Adipocyte (in vitro differentiated cells): ENCODE data around the gene TIAM2.
A peak's percentile ranks its signal among the peaks of the same experiment; 100 is the strongest.

Experiments used
- DNase-seq: peaks from one replicate; pipeline ENCODE4 v3.0.0-alpha.2; 2015; ENCODE audit warnings: low read depth
- H3K27me3 ChIP-seq: replicated peaks from 2 replicates; pipeline ENCODE4 v1.7.0; 2013; ENCODE audit warnings: mild to moderate bottlenecking, low read length, moderate library complexity; ENCODE audit not compliant: control insufficient read depth, insufficient read depth
- H3K36me3 ChIP-seq: 2 replicates; pipeline ENCODE4 v1.7.0; 2013; ENCODE audit warnings: low read length, mild to moderate bottlenecking, moderate library complexity; ENCODE audit not compliant: control insufficient read depth, insufficient read depth, severe bottlenecking
- H3K4me1 ChIP-seq: 2 replicates; pipeline ENCODE4 v1.7.0; 2013; ENCODE audit warnings: mild to moderate bottlenecking, low read length, moderate library complexity; ENCODE audit not compliant: control insufficient read depth, insufficient read depth
- H3K4me3 ChIP-seq: 2 replicates; pipeline ENCODE4 v1.7.0; 2013; ENCODE audit warnings: mild to moderate bottlenecking, low read length, moderate library complexity
- H3K9ac ChIP-seq: 2 replicates; pipeline ENCODE4 v1.7.0; 2013; ENCODE audit warnings: mild to moderate bottlenecking, low read length, moderate library complexity
- H3K9me3 ChIP-seq: 2 replicates; pipeline ENCODE4 v1.7.0; 2013; ENCODE audit warnings: mild to moderate bottlenecking, low read length, moderate library complexity; ENCODE audit not compliant: control insufficient read depth

The TIAM2 gene

GRCh38 chr6:155066921-155067680 is 72.0 kb downstream of the TIAM2 start:
- peak overlapping the region; percentile 28 for H3K9ac ChIP-seq
- no peaks in the 10 kb centered on the region for H3K36me3 ChIP-seq
- no peak for DNase-seq
- no peaks in the 10 kb centered on the region for H3K27me3 ChIP-seq
- peaks cover 40% of the 10 kb centered on the region for H3K4me1 ChIP-seq
- no peak overlapping the region for H3K4me3 ChIP-seq
- no peaks in the 10 kb centered on the region for H3K9me3 ChIP-seq

DNA sequence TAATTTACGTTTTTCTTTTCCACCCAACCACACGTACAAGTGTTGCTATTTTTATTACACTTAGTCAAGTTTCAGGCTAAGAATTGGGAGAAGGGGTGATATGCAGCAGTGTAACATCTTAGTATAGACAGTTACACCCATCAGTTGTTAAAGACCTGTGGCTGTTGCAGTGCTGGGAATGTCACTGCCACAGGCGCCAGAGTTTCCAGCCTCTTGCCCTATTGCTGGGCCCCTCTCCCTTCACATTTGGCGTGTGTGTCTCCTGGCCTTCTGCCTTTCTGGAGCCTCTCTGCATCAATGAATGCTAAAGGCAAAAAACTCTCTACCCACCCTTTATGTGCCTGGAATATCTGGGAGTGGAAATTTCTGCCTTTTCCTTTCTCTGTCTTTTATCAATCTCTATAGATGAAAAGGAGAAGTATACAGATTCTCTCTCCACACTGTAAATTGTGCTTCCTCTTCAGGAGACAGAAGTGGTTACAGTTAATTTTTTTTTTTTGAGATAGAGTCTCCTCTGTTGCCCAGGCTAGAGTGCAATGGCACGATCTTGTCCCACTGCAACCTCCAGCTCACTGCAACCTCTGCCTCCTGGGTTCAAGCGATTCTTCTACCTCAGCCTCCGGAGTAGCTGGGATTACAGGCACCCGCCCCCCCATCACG is 73.0 kb downstream of the TIAM2 start:
- Histone ChIP-seq H3K4me1 (peaks cover 40% of the 10 kb centered on the region), H3K36me3 (no peaks in the 10 kb centered on the region), H3K9ac (peak overlapping the region; percentile 41), H3K27me3 (no peaks in the 10 kb centered on the region), H3K9me3 (no peaks in the 10 kb centered on the region), H3K4me3 (no peak overlapping the region)
- no peak for DNase-seq

GRCh38 chr6:155069543-155069942 is 74.4 kb downstream of the TIAM2 start:
- DNase-seq, result no peak
- Histone ChIP-seq H3K9me3 (no peaks in the 10 kb centered on the region), H3K4me3 (no peak overlapping the region), H3K36me3 (no peaks in the 10 kb centered on the region), H3K27me3 (no peaks in the 10 kb centered on the region), H3K4me1 (peaks cover 25% of the 10 kb centered on the region), H3K9ac (no peak overlapping the region)

- Histone ChIP-seq H3K9me3 (no peaks in the 10 kb centered on the region), H3K4me3 (no peak overlapping the region), H3K36me3 (no peaks in the 10 kb centered on the region), H3K9ac (no peak overlapping the region), H3K4me1 (peaks cover 28% of the 10 kb centered on the region), H3K27me3 (no peaks in the 10 kb centered on the region)
- no peak for DNase-seq
These were observed 81.0 kb downstream of the TIAM2 start for GRCh38 chr6:155075930-155076695.

DNA sequence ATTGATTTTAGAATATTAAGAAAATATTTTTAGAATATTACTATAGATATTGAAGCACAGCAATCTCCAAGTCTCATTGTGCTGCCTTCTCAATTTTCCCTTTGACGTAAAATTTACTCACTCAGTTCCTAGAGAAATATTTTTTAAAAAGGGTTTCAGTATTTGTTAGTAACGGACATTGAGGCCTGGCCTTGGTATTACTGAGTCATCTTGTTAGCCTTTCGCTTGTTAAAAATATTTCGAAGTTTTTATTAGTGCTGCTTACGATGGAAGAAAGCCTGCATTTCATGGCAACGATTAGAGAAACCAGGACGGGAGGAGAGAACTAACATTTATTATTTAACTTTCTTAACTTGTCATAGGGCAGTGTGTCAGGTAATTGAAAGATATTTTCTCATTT is 82.2 kb downstream of the TIAM2 start:
- no peaks in the 10 kb centered on the region for H3K9me3 ChIP-seq
- peak overlapping the region; percentile 73 for H3K9ac ChIP-seq
- DNase-seq, result no peak
- H3K4me3 ChIP-seq, result peak overlapping the region; percentile 64
- H3K36me3 ChIP-seq, result no peaks in the 10 kb centered on the region
- peaks cover 28% of the 10 kb centered on the region for H3K4me1 ChIP-seq
- no peaks in the 10 kb centered on the region for H3K27me3 ChIP-seq

DNA sequence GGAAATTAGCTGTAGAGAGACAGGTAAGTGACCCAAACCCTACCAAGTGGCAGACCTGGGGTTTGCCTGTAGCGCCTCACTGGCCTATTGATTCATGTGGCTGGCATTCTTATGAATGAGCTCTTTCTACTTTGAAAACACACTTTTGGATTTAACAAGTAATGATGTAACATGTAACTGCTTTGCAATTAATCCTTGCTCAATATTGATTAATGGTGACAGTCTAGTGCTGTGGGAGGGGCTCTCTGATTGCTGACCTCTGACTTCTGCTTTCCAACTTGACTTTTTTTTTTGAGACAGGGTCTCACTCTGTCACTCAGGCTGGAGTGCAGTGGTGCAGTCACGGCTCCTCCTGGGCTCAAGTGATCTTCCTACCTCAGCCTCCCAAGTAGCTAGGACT is 82.7 kb downstream of the TIAM2 start:
- Histone ChIP-seq H3K27me3 (no peaks in the 10 kb centered on the region), H3K4me3 (peak overlapping the region; percentile 64), H3K36me3 (no peaks in the 10 kb centered on the region), H3K9ac (peak overlapping the region; percentile 73), H3K4me1 (peaks cover 28% of the 10 kb centered on the region), H3K9me3 (no peaks in the 10 kb centered on the region)
- no peak for DNase-seq

DNA sequence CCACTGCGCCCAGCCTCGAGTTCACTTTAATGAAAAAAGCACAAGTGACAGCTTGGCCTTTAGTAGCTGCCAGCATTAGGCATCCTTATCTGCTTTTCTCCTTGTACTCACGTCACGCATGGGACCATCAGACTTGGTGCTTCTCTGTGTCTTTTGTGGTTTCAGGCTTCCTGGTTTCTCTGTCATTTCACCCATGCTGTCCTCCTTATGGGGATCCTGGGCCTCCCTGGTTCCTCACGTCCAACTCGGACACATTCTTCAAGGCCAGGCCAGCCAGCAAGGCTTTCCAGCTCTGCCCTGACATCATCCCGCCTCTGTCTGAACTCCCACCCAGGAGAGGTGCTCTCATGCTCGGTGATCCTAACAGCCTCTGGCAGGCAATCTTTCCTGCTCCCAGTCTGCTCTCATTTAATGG is 83.2 kb downstream of the TIAM2 start:
- H3K9ac ChIP-seq, result peak overlapping the region; percentile 29
- peaks cover 28% of the 10 kb centered on the region for H3K4me1 ChIP-seq
- H3K9me3 ChIP-seq, result no peaks in the 10 kb centered on the region
- H3K27me3 ChIP-seq, result no peaks in the 10 kb centered on the region
- DNase-seq, result no peak
- peak overlapping the region; percentile 38 for H3K4me3 ChIP-seq
- no peaks in the 10 kb centered on the region for H3K36me3 ChIP-seq

GRCh38 chr6:155079985-155080452 is 84.9 kb downstream of the TIAM2 start:
- Histone ChIP-seq H3K36me3 (no peaks in the 10 kb centered on the region), H3K27me3 (no peaks in the 10 kb centered on the region), H3K4me3 (no peak overlapping the region), H3K9me3 (no peaks in the 10 kb centered on the region), H3K4me1 (peaks cover 35% of the 10 kb centered on the region), H3K9ac (no peak overlapping the region)
- DNase-seq, result no peak

DNA sequence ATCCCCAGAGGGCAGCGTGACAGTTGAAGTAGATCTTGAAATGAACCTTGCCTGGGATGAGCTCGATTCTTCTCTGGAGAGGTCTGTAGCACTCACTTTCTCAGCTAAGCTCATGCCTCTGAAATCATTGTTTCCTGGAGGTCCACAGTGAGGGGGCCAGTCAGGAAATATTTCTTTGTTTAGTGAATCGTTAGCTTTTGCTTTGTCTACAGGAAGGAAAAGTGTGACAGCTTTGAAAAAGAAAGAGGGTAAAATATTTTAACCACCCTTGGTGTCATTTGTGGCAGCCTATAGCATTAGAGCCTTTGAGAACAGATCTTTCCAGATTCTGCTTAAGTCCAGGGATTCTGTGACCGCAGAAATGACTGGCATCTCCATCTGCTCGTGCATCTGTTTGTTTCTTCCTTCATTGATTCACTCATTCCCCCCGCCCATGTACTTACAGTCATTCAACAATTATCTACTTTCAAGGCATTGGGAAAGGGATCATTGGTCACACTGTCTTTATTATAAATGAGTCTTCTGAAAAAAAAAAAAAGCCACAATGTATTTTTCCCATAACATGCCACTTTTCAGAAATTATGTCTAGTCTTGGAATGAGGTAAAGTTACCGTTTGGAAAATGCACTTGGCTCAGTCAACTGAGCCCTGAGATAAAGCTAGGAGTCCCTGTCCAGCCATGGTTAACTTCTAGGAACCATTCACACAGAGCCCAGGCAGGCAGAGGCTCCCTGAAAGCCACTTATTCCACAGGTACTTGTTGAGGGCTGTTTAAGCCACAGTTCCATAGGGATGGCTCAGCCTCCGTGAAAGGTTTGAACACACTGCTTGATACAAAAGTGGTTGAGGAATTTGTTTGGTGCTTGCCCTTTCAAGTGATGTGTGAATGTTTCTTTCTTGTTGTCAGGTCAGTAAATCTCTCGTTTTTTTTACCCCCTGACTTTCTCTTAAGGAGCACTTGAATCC is 86.0 kb downstream of the TIAM2 start:
- Histone ChIP-seq H3K27me3 (no peaks in the 10 kb centered on the region), H3K9ac (no peak overlapping the region), H3K4me3 (no peak overlapping the region), H3K36me3 (no peaks in the 10 kb centered on the region), H3K4me1 (peaks cover 42% of the 10 kb centered on the region), H3K9me3 (no peaks in the 10 kb centered on the region)
- no peak for DNase-seq

- DNase-seq, result peak; percentile 30
- H3K4me1 ChIP-seq, result peaks cover 16% of the 10 kb centered on the region
- H3K27me3 ChIP-seq, result no peaks in the 10 kb centered on the region
- no peaks in the 10 kb centered on the region for H3K9me3 ChIP-seq
- H3K36me3 ChIP-seq, result no peaks in the 10 kb centered on the region
- H3K9ac ChIP-seq, result no peak overlapping the region
- no peak overlapping the region for H3K4me3 ChIP-seq
These were observed 89.5 kb downstream of the TIAM2 start for GRCh38 chr6:155084431-155085123.
